ENCODE data around the gene PPARA. TPM values are rescaled to one million over a fixed set of nuclear protein-coding genes. Genes with fewer than 3 reads are reported as not detected.

The PPARA gene
- total RNA-seq, 1 donor from 2014 or later: 12.9 TPM

- ATAC-seq: no peak
Observed at GRCh38 chr22:46220921-46221320, 70.6 kb downstream of the PPARA start.

GRCh38 chr22:46224044-46224897, 73.9 kb downstream of the PPARA start:
- no peak for ATAC-seq

GRCh38 chr22:46224898-46225290, 74.6 kb downstream of the PPARA start:
- no peak for ATAC-seq

- ATAC-seq: no peak
Observed at GRCh38 chr22:46225631-46226030, 75.3 kb downstream of the PPARA start.

GRCh38 chr22:46226577-46226976, 76.3 kb downstream of the PPARA start:
- ATAC-seq: no peak

- ATAC-seq: no peak
Observed at GRCh38 chr22:46229701-46230100, 79.4 kb downstream of the PPARA start.

- no peak for ATAC-seq
Observed at GRCh38 chr22:46230262-46230901, 80.1 kb downstream of the PPARA start.

GRCh38 chr22:46233231-46233630, 82.9 kb downstream of the PPARA start:
- ATAC-seq: peak; percentile 52

GRCh38 chr22:46234969-46235368, 84.6 kb downstream of the PPARA start:
- no peak for ATAC-seq

- ATAC-seq: no peak
Observed at GRCh38 chr22:46237453-46238124, 87.3 kb downstream of the PPARA start.

GRCh38 chr22:46238541-46238940, 88.2 kb downstream of the PPARA start:
- ATAC-seq: no peak

GRCh38 chr22:46239261-46240048, 89.1 kb downstream of the PPARA start:
- no peak for ATAC-seq

- ATAC-seq: no peak
Observed at GRCh38 chr22:46240073-46240472, 89.7 kb downstream of the PPARA start.

GRCh38 chr22:46240506-46240905, 90.2 kb downstream of the PPARA start:
- ATAC-seq: no peak

GRCh38 chr22:46240907-46241306, 90.6 kb downstream of the PPARA start:
- no peak for ATAC-seq

GRCh38 chr22:46241396-46242007, 91.2 kb downstream of the PPARA start:
- ATAC-seq: no peak

GRCh38 chr22:46242076-46242475, 91.8 kb downstream of the PPARA start:
- no peak for ATAC-seq

- ATAC-seq: no peak
Observed at GRCh38 chr22:46244771-46245170, 94.4 kb downstream of the PPARA start.

- no peak for ATAC-seq
Observed at GRCh38 chr22:46245511-46245910, 95.2 kb downstream of the PPARA start.

GRCh38 chr22:46246178-46246577, 95.9 kb downstream of the PPARA start:
- ATAC-seq: no peak

- no peak for ATAC-seq
Observed at GRCh38 chr22:46247443-46247975, 97.2 kb downstream of the PPARA start.
